ENCODE data around the gene RPL38.

The RPL38 gene

GRCh38 chr17:74250324-74250995 lies 47.0 kb downstream of the RPL38 start:
- no peak for DNase-seq (ENCODE audit: low spot score)

- DNase-seq (ENCODE audit: low spot score) = no peak
Observed at GRCh38 chr17:74251051-74251450, 47.6 kb downstream of the RPL38 start.

GRCh38 chr17:74251569-74251968 lies 48.1 kb downstream of the RPL38 start:
- no peak for DNase-seq (ENCODE audit: low spot score)

- DNase-seq (ENCODE audit: low spot score) = no peak
Observed at GRCh38 chr17:74252211-74252610, 48.7 kb downstream of the RPL38 start.

GRCh38 chr17:74253036-74253435 lies 49.6 kb downstream of the RPL38 start:
- DNase-seq (ENCODE audit: low spot score) = no peak

- DNase-seq (ENCODE audit: low spot score) = no peak
Observed at GRCh38 chr17:74257311-74257710, 53.8 kb downstream of the RPL38 start.

- no peak for DNase-seq (ENCODE audit: low spot score)
Observed at GRCh38 chr17:74259667-74260524, 56.4 kb downstream of the RPL38 start.
